DMS153 treated with DMSO at 0.1 percent for 48 hours (cell line): ENCODE measurements around the gene FGD6.
"Not testable (repeated sequence)": the region's sequence is repeated elsewhere in the genome, so short reads cannot be mapped to it uniquely, and the experiment has no call there.

Experiments used
- DNase-seq: peaks from one replicate; lab custom pipeline; 2025; ENCODE audit not compliant: unreplicated experiment; lab: John Stamatoyannopoulos, UW

FGD6 gene

GRCh38 chr12:95130096-95130495 is 87.2 kb downstream of the FGD6 start:
- DNase-seq, result no peak

- no peak for DNase-seq
Observed at GRCh38 chr12:95129115-95129514, 88.2 kb downstream of the FGD6 start.

- no peak for DNase-seq
Observed at GRCh38 chr12:95126736-95127135, 90.5 kb downstream of the FGD6 start.

GRCh38 chr12:95126076-95126475 is 91.2 kb downstream of the FGD6 start:
- no peak for DNase-seq

GRCh38 chr12:95124106-95124505 is 93.2 kb downstream of the FGD6 start:
- DNase-seq, result no peak

GRCh38 chr12:95118788-95119179 is 98.5 kb downstream of the FGD6 start:
- DNase-seq, result no peak

GRCh38 chr12:95118138-95118787 is 99.0 kb downstream of the FGD6 start:
- no peak for DNase-seq

GRCh38 chr12:95117178-95117599 is 100.1 kb downstream of the FGD6 start:
- DNase-seq, result peak; percentile 48

GRCh38 chr12:95116773-95117172 is 100.5 kb downstream of the FGD6 start:
- no peak for DNase-seq

GRCh38 chr12:95116341-95116740 is 100.9 kb downstream of the FGD6 start:
- no peak for DNase-seq

- DNase-seq, result no peak
Observed at GRCh38 chr12:95115641-95116040, 101.6 kb downstream of the FGD6 start.

- DNase-seq, result no peak
Observed at GRCh38 chr12:95114766-95115405, 102.4 kb downstream of the FGD6 start.

- no peak for DNase-seq
Observed at GRCh38 chr12:95107362-95107761, 109.9 kb downstream of the FGD6 start.

GRCh38 chr12:95105540-95105939 is 111.7 kb downstream of the FGD6 start:
- DNase-seq, result no peak

- no peak for DNase-seq
Observed at GRCh38 chr12:95104919-95105452, 112.3 kb downstream of the FGD6 start.

- DNase-seq, result peak; percentile 93
Observed at GRCh38 chr12:95102916-95103671, 114.2 kb downstream of the FGD6 start.

GRCh38 chr12:95101957-95102356 is 115.3 kb downstream of the FGD6 start:
- DNase-seq, result not testable (repeated sequence)

- no peak for DNase-seq
Observed at GRCh38 chr12:95100264-95101190, 116.7 kb downstream of the FGD6 start.

GRCh38 chr12:95099270-95099790 is 117.9 kb downstream of the FGD6 start:
- DNase-seq, result no peak

GRCh38 chr12:95096852-95097251 is 120.4 kb downstream of the FGD6 start:
- no peak for DNase-seq

GRCh38 chr12:95096378-95096777 is 120.9 kb downstream of the FGD6 start:
- DNase-seq, result no peak
